ENCODE results near the gene CYP2S1.
"Not testable (repeated sequence)": the region's sequence is repeated elsewhere in the genome, so short reads cannot be mapped to it uniquely, and the experiment has no call there.

The CYP2S1 gene

DNA sequence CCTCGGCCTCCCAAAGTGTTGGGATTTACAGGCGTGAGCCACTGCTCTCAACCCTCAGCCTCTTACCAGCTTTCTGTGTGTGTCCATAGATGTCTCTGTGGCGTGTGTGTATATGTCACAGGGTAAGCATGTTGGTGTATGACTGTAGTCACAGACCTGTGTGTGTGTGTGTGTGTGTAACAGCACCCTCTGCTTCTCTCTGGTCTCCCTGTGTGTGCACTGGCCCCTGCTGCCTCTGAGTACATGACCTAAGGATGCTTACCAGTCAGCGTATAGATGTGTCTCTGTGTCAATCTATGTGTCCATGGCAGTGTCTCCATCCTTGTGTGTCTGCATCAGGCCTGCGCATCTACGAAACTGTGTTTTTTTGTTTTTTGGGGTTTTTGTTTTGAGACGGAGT is 31.6 kb downstream of the CYP2S1 start:
- no peak for DNase-seq (ENCODE audit: extremely low read depth in 1 of 2, low read depth in 1 of 2)

DNA sequence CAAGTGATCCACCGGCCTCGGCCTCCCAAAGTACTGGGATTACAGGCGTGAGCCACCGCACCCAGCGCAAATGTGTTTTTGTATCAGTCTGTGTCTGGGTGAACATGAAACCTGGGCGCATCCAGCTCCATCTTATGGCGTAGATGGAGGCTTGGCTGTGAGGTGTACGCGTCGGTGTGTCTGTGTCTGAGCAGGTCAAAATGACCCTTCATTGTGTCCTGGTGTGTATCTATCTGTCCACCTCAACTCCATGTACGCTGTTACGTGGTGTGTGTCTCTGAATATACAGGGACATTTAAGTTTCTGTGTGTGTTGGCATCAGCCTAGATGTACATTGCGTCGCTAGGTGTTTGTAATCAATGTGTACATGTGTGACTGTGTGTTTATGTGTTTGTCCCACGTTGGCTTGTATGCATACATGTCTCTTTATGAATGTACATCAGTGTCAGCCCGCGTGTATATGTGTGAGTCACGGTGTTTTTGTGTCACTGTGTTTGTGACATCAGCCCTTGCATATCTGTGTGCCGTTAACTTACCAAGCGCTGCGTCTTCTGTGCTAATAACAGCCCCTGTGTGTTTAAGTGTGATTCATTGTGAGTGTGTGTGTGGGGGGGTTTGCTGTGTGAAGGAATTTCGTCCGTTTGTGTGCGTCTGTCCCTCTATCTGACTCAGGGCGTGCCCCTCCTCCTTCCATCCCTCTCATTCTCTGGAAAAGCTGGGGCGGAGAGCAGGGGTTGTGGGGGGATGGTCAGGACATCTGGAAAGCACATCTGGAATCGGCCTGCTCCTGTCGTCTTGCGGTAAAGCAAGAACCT is 32.4 kb downstream of the CYP2S1 start:
- peak in 1 of 2 donors; percentile 59 for DNase-seq (ENCODE audit: extremely low read depth in 1 of 2, low read depth in 1 of 2)

DNA sequence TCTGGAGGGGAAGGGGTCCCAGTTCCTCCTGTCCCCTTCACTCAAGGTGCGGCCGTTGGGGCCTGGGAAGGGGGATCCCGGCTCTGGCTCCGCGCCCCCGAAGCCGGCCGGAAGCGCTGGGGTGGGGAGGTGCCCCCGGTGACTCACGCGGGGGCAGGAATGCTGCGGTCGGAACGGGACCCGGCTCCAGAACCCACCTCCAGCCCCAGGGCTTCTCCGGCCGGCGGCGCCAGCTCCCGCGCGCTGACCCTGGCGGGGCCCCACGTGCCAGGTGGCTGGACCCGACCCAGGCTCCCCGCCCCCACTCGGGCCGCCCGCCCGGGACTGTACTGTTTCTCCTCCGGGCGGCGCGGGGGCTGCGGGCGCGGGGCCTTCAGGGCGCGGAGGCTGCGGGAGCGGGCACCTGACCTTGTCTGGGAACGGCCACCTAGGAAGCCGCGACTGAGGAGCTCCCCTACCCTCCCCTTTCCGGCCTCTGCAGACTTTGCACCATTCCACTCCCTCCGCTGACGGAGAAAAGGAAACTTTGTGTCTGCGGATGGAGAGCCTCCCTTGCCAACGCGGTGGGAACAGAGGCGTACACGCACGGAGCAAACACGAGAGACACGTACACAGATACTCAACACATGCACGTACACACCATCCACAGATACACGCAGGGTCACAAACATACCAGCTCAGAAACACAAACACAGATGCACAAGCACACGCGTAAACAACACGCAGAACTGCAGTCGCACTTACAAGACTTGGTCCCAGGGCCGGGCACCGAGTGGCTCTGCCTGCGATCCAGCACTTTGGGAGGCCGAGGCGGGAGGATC is 33.2 kb downstream of the CYP2S1 start:
- DNase-seq (ENCODE audit: extremely low read depth in 1 of 2, low read depth in 1 of 2), result peak; percentile 13 to 14

DNA sequence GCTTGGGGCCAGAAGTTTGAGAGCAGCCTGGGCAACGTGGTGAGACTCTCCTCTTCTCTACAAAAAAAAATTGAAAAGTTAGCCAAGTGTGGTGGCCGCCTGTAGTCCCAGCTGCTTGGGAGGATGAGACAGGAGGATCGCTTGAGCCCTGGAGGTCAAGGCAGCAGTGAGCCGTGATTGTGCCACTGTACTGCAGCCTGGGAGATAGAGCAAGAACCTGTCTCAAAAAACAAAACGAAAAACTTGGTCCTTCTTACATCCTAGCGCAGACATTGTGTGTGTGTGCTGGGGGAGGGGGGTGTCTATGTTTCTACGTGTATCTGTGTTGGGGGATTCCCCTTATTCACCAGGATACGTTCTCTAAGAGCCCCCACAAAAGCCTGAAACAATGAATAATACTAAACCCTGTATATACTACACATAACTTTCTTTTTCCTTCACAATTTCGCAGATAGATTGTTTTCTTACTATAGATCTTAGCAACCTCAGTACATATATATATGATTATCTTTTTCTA is 33.9 kb downstream of the CYP2S1 start:
- no peak for DNase-seq (ENCODE audit: extremely low read depth in 1 of 2, low read depth in 1 of 2)

DNA sequence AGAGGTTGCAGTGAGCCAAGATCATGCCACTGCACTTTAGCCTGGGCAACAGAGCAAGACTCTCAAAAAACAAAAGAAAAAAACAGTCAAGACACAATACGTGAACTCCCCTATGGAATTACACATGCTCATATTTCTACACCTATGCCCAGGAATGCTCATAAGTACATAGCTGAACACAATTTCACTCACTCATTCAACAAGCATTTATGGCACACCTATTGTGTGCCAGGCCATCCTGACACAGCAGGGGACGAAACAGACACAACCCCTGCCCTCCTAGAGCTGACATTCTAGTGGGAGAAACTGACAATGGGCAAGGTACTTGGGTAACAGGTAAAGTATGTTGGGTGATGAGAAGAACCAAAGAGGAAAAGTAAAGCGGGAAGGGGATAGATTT is 35.5 kb downstream of the CYP2S1 start:
- DNase-seq (ENCODE audit: extremely low read depth in 1 of 2, low read depth in 1 of 2), result no peak

DNA sequence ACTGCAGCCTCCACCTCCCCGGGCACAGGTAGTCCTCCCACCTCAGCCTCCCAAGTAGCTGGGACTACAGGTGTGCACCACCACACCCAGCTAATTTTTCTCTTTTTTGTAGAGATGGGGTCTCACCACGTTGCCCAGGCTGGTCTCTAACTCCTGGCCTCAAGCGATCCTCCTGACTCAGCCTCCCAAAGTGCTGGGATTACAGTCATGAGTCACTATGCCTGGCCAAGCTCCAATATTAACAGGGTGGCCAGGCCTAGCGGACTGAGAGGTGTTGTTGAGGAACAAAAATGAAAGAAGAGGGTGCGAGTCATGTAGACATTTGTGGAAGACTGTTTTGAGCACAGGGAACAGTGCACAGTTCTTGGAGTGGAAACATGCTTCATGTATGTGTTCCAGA is 36.3 kb downstream of the CYP2S1 start:
- DNase-seq (ENCODE audit: extremely low read depth in 1 of 2, low read depth in 1 of 2), result not testable (repeated sequence)

DNA sequence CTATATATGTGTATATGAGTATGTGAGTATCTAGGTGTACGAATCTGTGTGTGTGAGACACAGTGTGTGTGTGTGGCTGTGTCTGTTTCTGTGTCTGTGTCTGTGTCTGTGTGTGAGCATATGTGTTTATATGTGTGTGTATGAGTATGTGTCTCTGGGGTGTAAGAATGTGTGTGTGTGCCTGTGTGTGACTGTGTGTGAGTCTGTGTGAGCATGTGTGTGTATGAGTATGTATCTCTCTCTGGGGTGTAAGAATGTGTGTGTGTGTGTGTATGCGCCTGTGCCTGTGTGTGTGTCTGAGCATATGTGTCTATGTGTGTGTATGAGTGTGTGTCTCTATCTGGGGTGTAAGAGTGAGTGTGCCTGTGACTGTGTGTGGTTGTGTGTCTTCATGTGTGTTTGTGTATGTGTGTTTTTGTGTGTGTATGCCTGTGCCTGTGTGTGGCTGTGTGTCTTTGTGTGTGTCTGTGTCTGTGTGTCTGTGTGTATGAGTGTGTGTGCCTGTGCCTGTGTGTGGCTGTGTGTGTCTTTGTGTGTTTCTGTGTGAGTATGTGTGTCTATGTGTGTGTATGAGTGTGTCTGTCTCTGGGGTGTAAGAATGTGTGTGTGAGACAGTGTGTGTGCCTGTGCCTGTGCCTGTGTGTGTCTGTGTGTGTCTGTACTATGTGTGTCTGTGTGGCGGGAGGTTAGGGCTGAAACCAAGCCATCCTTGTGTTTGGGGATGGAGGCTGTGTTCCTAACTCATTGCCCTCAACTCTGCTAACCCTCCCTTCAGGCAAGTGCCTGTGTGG is 37.2 kb downstream of the CYP2S1 start:
- DNase-seq (ENCODE audit: extremely low read depth in 1 of 2, low read depth in 1 of 2), result no peak

DNA sequence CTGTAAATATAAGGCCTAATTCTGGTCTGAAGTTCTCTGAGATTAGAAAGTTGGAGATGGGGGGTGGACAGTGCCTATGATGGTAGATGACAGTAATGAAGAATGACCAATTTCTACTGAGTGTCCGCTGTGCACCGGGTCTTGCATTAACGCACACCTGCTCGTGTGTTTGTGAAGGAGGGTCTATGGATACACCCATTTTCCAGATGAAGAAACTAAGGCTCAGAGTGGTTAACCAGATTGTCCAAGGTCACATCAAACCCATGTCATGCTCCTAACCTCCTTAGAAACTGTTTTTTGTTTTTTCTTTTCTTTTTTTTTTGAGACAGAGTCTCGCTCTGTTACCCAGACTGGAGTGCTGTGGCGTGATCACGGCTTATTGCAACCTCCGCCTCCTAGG is 39.7 kb downstream of the CYP2S1 start:
- DNase-seq (ENCODE audit: extremely low read depth in 1 of 2, low read depth in 1 of 2), result no peak

DNA sequence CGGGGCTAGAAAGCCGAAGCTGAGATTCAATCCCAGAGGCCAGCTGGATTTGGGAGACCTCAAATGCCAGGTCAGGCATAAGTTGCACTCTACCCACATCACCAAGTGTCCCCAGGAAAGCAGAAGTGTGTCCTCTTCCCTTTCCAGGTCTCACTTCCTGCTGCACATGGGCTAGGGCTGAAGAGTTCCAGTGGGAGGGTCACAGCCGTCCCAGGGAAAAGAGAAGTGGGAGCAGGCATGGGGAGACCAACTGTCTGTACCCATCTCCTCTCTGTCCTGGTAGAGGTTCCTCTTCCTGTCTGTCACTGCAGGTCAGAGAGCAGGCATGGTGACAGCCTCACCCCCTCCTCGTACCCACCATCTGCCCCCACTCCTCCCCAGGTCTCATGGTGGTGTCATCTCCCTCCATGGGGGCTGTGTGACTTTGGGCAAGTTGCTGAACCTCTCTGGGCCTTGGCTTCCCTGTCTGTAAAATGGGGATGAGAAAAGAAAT is 40.8 kb downstream of the CYP2S1 start:
- no peak for DNase-seq (ENCODE audit: extremely low read depth in 1 of 2, low read depth in 1 of 2)

DNA sequence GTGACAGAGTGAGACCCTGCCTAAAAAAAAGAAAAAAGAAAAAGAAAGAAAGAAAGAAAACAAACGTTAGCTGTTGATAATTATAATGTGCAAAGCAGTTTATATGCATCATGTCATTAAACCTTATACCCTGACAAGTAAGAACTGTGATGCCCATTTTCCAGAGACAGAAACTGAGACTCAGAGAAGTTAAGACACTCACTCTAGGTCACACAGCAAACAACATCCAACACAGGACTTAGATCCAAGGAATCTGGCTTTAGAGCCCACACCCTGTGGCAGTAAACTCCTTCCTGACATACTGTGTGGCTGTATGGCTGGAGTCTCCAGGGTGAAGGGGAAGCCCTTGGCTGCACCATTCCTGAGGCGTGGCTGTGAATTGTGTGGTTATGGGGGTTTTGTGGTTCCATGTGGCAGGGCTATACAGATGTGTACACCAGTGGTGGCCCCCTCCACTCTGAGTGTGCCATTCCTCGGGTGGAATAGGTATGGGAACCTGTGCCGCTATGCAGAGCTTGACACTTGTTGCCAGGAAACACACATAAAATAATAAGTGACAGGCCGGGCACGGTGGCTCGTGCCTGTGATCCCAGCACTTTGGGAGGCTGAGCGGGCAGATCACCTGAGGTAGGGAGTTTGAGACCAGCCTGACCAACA is 41.6 kb downstream of the CYP2S1 start:
- DNase-seq (ENCODE audit: extremely low read depth in 1 of 2, low read depth in 1 of 2), result no peak

DNA sequence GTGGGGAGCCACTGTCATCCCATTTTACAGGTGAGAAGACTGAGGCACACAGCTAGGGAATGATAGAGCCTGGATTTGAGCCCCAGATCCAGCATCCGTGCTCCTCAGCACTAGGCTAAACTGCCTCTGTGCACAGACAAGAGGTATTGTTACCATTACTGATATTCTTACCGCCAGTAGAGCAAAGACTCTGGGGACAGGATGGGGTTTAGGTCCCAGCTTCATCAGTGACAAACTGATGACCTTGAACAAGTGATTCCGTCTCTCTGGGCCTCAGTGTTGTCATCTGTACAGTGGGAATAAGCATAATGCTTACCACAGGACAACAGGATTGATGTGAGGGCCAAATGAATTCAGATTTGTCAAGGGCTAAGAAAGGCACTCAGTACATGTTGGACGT is 42.5 kb downstream of the CYP2S1 start:
- DNase-seq (ENCODE audit: extremely low read depth in 1 of 2, low read depth in 1 of 2), result no peak

DNA sequence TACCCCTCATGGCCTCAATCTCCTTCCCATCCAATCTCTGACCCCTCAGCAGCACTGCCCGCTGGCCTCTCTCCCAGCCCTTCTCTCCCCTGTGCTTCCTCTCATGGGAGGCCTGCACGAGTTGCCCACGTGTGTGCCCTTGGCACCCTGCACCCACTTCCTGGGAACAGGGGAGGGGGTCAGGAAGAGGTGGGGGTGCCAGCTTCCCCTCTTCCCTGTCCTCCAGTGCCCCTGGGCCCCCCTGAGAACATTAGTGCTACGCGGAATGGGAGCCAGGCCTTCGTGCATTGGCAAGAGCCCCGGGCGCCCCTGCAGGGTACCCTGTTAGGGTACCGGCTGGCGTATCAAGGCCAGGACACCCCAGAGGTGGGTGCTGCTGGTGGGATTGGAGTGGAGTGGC is 45.2 kb downstream of the CYP2S1 start:
- DNase-seq (ENCODE audit: extremely low read depth in 1 of 2, low read depth in 1 of 2), result no peak

DNA sequence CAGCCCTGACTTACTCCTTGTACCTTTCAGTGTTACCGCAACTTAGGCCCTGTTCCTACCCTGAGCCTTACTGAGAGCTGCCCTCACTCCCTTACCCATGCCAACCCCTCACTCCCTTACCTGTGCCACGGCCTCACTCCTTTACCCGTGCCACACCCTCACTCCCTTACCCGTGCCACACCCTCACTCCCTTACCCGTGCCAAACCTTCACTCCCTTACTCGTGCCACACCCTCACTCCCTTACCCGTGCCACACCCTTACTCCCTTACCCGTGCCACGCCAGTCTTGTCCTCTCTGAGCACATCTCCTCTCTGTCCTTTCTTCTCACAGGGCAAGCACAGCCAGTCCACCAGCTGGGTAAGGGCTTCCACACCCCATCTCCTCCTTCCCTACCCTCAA is 46.3 kb downstream of the CYP2S1 start:
- DNase-seq (ENCODE audit: extremely low read depth in 1 of 2, low read depth in 1 of 2), result no peak

DNA sequence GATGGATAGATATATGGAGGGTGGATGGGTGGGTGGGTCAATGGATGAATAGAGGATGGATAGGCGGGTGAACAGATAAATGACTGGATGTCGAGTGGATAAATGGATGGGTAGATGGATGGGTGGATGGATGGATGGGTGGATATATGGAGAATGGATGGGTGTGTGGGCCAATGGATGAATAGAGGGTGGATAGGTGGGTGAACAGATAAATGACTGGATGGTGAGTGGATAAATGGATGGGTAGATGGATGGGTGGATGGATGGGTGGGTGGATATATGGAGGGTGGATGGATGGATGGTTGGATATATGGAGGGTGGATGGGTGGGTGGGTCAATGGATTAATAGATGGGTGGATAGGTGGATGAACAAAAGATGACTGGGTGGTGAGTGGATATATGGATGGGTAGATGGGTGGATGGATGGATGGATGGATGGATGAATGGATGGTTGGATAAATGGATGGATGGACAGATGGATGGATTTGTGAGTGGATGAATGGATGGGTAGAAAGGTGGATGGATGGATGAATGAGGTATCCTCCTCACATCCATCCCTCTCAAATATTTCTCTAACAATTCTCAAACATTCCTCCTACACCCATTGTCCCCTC is 47.0 kb downstream of the CYP2S1 start:
- DNase-seq (ENCODE audit: extremely low read depth in 1 of 2, low read depth in 1 of 2), result no peak

DNA sequence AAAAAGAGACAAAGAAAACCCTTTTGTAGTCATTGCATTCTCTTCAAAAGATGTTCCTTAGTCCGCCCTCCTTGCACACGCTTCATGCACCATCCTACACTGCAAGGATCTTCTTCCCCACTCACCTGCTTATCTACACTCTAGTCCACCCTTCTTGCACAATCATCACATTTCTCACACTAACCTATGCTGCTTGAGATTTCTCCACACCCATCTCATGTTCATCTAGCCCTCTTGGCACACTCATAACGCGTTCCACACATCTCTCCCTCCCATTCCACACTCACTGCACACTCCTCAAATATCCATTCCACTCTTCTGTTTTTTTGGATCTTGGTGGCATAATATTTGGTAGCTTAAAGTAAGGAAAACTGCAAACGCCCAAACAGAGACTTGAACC is 48.8 kb downstream of the CYP2S1 start:
- DNase-seq (ENCODE audit: extremely low read depth in 1 of 2, low read depth in 1 of 2), result no peak

DNA sequence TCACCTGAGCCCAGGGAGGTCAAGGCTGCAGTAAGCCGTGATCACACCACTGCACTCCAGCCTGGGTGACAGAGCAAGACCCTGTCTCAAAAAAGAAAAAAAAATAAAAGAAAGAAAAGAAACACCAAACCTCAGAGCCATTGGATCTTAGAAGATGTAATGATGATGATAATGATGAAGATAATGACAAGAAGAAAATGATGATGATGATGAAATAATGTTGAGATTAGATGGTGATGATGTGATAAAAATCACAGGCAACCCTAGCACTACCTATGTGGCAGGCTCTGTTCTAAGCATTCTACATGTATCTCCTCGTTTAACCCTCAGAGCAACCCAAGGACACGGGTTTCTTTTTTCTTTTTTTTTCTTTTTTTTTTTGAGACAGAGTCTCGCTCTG is 51.1 kb downstream of the CYP2S1 start:
- no peak for DNase-seq (ENCODE audit: extremely low read depth in 1 of 2, low read depth in 1 of 2)

DNA sequence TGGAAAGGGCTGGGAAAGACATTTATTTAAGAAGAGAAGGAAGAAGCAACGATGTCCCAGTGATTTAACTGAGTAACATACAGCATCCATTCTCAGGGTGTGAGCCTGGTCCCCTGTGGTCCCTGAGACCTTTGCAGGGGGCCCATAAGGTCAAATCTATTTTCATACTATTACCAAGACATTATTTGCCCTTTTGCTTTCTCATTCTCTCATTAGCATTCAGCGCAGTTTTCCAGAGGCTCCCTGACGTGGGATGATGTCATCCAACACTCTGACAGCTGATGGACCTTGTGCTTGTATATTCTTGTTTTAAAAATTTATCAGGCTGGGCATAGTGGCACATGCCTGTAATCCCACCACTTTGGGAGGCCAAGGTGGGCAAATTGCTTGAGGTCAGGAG is 52.8 kb downstream of the CYP2S1 start:
- no peak for DNase-seq (ENCODE audit: extremely low read depth in 1 of 2, low read depth in 1 of 2)

DNA sequence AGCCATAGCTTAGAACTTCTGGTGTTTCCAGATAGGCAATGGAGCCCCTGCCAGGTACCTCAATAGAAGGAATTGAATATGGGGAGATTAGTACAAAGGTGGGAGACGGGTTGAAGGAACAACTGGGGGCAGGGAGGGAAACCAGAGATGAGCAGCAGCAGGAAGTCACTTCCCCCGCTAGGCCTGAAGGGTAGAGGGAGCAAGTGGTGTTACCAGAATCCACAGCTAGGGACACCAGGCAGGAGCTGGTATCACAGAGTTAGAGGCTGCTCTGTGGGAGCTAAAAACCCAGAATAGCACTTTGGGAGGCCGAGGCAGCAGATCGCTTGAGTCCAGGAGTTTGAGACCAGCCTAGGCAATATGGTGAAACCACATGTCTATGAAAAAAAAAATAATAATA is 55.9 kb downstream of the CYP2S1 start:
- DNase-seq (ENCODE audit: extremely low read depth in 1 of 2, low read depth in 1 of 2), result no peak

DNA sequence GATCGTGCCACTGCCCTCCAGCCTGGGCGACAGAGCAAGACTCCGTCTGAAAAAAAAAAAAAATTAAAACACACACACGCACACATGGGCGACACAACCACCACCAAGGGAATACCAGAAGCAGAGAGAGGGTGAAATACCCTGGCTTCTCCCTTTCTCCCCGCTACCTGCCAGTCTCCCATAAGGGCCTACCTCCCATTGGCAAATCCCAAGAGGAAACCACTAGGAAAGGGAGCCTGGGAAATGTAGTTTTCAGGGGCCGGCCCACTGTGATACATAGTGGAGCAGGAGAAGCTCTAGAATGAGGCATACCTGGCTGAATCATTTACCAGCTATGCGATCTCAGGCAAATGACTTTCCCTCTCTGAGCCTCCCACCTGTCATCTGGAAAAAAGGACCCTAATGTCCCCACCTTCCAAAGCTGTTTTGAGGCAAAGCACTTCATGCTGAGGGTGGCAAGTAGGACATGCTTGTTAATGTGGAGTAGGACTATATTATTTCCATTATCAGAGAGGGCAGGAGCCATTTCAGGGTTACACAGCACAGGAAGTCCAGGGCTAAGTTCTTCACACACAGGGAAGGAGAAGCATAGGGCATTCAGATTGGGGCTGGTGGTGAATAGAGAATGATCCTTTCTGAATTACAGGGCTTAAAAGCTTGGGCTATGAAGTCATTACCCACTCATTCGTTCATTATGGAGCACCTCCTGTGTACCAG is 56.8 kb downstream of the CYP2S1 start:
- no peak for DNase-seq (ENCODE audit: extremely low read depth in 1 of 2, low read depth in 1 of 2)

Data from stimulated activated CD8-positive, alpha-beta memory T cell treated with anti-CD3 and anti-CD28 coated beads, Interleukin-7, amount 100 ng/mL, for 48 hours (primary cell).